ENCODE data around the gene SLC25A43. TPM values are rescaled to one million over a fixed set of nuclear protein-coding genes. Genes with fewer than 3 reads are reported as not detected.

SLC25A43 gene
- total and polyA plus RNA-seq, 2 experiments from 2014 or later, result 28.4 to 53.4 TPM

DNA sequence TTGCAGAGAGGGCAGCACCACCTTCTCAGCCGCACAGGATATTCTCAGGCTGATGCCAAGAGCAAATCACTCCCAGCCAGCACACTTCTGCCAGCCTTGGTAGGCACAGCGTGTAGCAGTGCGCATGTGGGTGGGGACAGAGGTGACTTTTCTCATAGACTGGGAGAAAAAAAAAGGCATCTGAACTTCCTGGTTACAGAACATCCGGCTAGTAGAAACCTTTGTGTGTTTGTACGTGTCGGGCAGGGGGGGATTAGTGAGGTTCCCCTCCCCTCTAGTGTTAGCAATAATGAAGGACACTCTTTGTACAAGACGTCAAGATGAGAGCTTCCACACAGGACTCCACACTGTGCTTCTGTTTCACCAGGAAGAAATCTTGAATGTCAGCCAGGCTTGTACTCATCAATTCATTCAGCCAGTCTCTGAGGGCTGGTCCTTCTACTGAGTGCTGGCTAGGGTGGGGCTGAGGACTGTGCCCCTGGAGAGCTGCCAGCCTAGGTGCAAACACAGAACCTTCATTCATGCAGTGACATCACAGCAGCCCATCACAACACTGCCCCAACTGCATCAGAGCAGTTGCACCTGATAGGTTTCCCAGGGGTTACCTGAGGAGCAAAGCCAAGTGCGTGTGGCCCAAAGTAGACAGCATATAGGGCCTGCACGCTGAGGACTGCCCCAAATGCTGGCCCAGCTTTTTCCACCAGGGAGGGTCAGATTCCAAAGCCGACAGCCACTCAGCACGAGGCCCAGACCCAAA, 103.8 kb downstream of the SLC25A43 start:
- Histone ChIP-seq H2AFZ (no peak overlapping the region), H3K4me1 (ENCODE audit: insufficient read depth) (peaks cover 14% of the 10 kb centered on the region), H3F3A (ENCODE audit: insufficient read depth) (peaks cover 7% of the 10 kb centered on the region), H3K27ac (peak overlapping the region; percentile 62), H3K79me2 (ENCODE audit: insufficient read depth) (no peaks in the 10 kb centered on the region), H3K9me2 (ENCODE audit: insufficient read depth) (no peaks in the 10 kb centered on the region), H3K4me3 (no peak overlapping the region; the same call in 1 of the 2 replicates), H4K20me1 (ENCODE audit: insufficient read depth) (no peaks in the 10 kb centered on the region), H3K36me3 (ENCODE audit: low read depth) (no peaks in the 10 kb centered on the region), H3K9ac (peak overlapping the region; percentile 30; the same call in 1 of the 2 replicates), H3K9me3 (ENCODE audit: low read depth) (no peaks in the 10 kb centered on the region), H3K4me2 (ENCODE audit: unreplicated experiment) (peak overlapping the region; percentile 68), H3K27me3 (replicated peaks; ENCODE audit: insufficient read depth) (no peaks in the 10 kb centered on the region)
- in situ Hi-C loops (cut with MboI), result loop anchor here (25.0 kb wide), 1 partner anchor 234 kb away; no protein-coding TSS in a partner anchor
- TF ChIP-seq EZH2phosphoT487 (IDR thresholded peaks at IDR 0.05; ENCODE audit: insufficient read depth, low read depth) (no peak), EZH2 (IDR thresholded peaks at IDR 0.05; ENCODE audit: insufficient read depth, poor library complexity, severe bottlenecking) (no peak)
- peak; percentile 82 for DNase-seq
- 61 to 62% methylated on average over 9 to 11 of the region's 11 CpGs for WGBS, 2 experiments (ENCODE audit: low coverage in 1 of 2, low lambda C conversion rate in 2 of 2, missing lambda C conversion rate in 2 of 2)

DNA sequence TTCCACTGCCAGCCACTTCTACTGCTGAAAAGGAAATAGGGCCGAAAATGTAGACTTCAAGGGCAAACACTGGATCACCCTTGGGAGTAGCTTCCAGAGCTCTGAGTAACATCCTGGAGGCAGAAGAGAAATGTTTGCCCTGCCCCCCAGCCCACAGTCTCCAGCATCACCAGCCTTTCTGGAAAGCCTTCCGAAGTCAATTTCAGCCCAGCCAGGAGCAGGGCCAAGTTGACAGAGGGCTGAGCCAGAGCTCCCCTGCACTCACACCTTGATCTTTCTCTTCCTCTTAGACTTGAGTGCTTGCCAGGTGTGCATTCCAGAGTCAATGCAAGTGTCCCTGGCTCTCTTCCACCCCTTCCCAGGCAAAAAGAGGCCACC, 104.3 kb downstream of the SLC25A43 start:
- TF ChIP-seq EZH2 (IDR thresholded peaks at IDR 0.05; ENCODE audit: insufficient read depth, poor library complexity, severe bottlenecking) (no peak), EZH2phosphoT487 (IDR thresholded peaks at IDR 0.05; ENCODE audit: insufficient read depth, low read depth) (no peak)
- Histone ChIP-seq H4K20me1 (ENCODE audit: insufficient read depth) (no peaks in the 10 kb centered on the region), H3F3A (ENCODE audit: insufficient read depth) (peaks cover 7% of the 10 kb centered on the region), H3K27me3 (replicated peaks; ENCODE audit: insufficient read depth) (no peaks in the 10 kb centered on the region), H2AFZ (no peak overlapping the region), H3K27ac (peak overlapping the region; percentile 62), H3K36me3 (ENCODE audit: low read depth) (no peaks in the 10 kb centered on the region), H3K4me3 (no peak overlapping the region; the same call in 1 of the 2 replicates), H3K9ac (peak overlapping the region; percentile 30; the same call in 1 of the 2 replicates), H3K4me1 (ENCODE audit: insufficient read depth) (peaks cover 14% of the 10 kb centered on the region), H3K79me2 (ENCODE audit: insufficient read depth) (no peaks in the 10 kb centered on the region), H3K9me2 (ENCODE audit: insufficient read depth) (no peaks in the 10 kb centered on the region), H3K9me3 (ENCODE audit: low read depth) (no peaks in the 10 kb centered on the region), H3K4me2 (ENCODE audit: unreplicated experiment) (peak overlapping the region; percentile 68)
- 0 to 10% methylated on average over 1 to 2 of the region's 2 CpGs for WGBS, 2 experiments (ENCODE audit: low coverage in 1 of 2, low lambda C conversion rate in 2 of 2, missing lambda C conversion rate in 2 of 2)
- peak; percentile 90 for DNase-seq
- in situ Hi-C loops (cut with MboI), result loop anchor here (25.0 kb wide), 1 partner anchor 234 kb away; no protein-coding TSS in a partner anchor

Small RNAs within 50 kb of the gene (small RNA-seq; reads per million reads assigned to genes)
- gene RNU1-67P (ENCODE audit: low read depth, low replicate concordance) (0.19 reads per million), gene RNY3P16 (ENCODE audit: low read depth, low replicate concordance) (not detected)

Other genes with a start within 250 kb of the SLC25A43 start
- gene PGRMC1, start 163.1 kb upstream of the SLC25A43 start, total RNA-seq (2014; rRNA removed; shearing (Covaris generic)), result 238 and 245 TPM in 2 replicates
- 172 and 176 TPM in 2 replicates for gene PGRMC1, start 163.1 kb upstream of the SLC25A43 start, polyA plus RNA-seq (2016; fragmentation: Nextera tagmentation; extraction: Ambion mirVana)
- 98.9 and 104 TPM in 2 replicates for gene SLC25A5, start 69.1 kb downstream of the SLC25A43 start, total RNA-seq (2014; rRNA removed; shearing (Covaris generic))
- gene SLC25A5, start 69.1 kb downstream of the SLC25A43 start, polyA plus RNA-seq (2016; fragmentation: Nextera tagmentation; extraction: Ambion mirVana), result 148 and 150 TPM in 2 replicates
- gene STEEP1, start 166.1 kb downstream of the SLC25A43 start, total RNA-seq (2014; rRNA removed; shearing (Covaris generic)), result 31.5 and 33.1 TPM in 2 replicates
- gene STEEP1, start 166.1 kb downstream of the SLC25A43 start, polyA plus RNA-seq (2016; fragmentation: Nextera tagmentation; extraction: Ambion mirVana), result 11.8 TPM in 2 replicates
- 36.1 and 51.0 TPM in 2 replicates for gene UBE2A, start 175.2 kb downstream of the SLC25A43 start, total RNA-seq (2014; rRNA removed; shearing (Covaris generic))
- 147 and 150 TPM in 2 replicates for gene UBE2A, start 175.2 kb downstream of the SLC25A43 start, polyA plus RNA-seq (2016; fragmentation: Nextera tagmentation; extraction: Ambion mirVana)
- 3.8 TPM in 2 replicates for gene NKRF, start 207.1 kb downstream of the SLC25A43 start, total RNA-seq (2014; rRNA removed; shearing (Covaris generic))
- 2.5 and 3.3 TPM in 2 replicates for gene NKRF, start 207.1 kb downstream of the SLC25A43 start, polyA plus RNA-seq (2016; fragmentation: Nextera tagmentation; extraction: Ambion mirVana)